Measurements from ENCODE around the gene CTSC.

DNA sequence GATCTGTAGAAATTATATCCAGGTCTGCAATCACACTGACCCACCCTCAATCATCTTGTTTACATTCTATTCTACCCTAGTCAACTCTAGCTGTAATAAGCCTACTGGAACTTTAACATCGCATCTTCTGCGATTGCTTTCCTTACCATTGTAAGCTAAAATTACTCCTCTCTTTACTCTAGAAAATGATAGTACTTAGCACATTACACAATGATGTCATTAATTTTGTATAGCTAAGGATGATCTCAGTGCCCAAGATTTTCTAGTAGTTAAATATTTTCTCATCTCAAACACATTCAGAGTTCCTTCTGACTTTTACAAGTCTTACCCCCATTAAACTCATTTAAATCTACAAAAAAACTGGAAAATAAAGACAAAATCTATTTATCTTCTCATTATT is 39.6 kb upstream of the CTSC start:
- TF ChIP-seq ZSCAN29 (CRISPR knock-in tag; conservative IDR thresholded peaks at IDR 0.05): no peak
- TF ChIP-seq ZNF768 (CRISPR knock-in tag; IDR thresholded peaks at IDR 0.05): no peak
- TF ChIP-seq HMG20B (CRISPR knock-in tag; conservative IDR thresholded peaks at IDR 0.05): no peak
